Endothelial cell of umbilical vein (primary cell): Measurements from ENCODE around the gene IGF2BP2. TPM values are rescaled to one million over a fixed set of nuclear protein-coding genes. Genes with fewer than 3 reads are reported as not detected.

Source experiments
- BruUV-seq: library from RNA; stranded (reverse); fragments of 400-500 nt; replicated peaks from 2 replicates; lab custom pipeline; 2021; lab: Mats Ljungman, UMichigan
- CTCF ChIA-PET: fragments of 300-600, 350-600 bp; sonication (Branson Sonifier 250); formaldehyde crosslinking; loops from one replicate; lab custom pipeline; 2021; ENCODE audit warnings: antibody characterized with exemption, inconsistent platforms; lab: Charles Lee
- POLR2A ChIA-PET: fragments of 300-600, 350-600 bp; sonication (Branson Sonifier 250); formaldehyde crosslinking; loops from one replicate; lab custom pipeline; 2021; ENCODE audit warnings: antibody characterized with exemption, inconsistent platforms; lab: Charles Lee
- DNase-seq: peaks from one replicate; pipeline ENCODE4 v3.0.0-alpha.2; 2011; ENCODE audit warnings: low read depth, low spot score
- FAIRE-seq: peaks from 2 replicates; lab custom pipeline; 2011; peaks lifted over from hg19 to GRCh38; lab: Jason Lieb, UNC
- H2AFZ ChIP-seq: 2 replicates; pipeline ENCODE4 v1.6.0; 2012; ENCODE audit warnings: low read depth, low read length, control low read depth, inconsistent platforms
- H3K27ac ChIP-seq: 2 replicates; pipeline ENCODE4 v1.5.1; 2011; ENCODE audit warnings: low read depth, mild to moderate bottlenecking, control low read depth, low read length, moderate library complexity; ENCODE audit not compliant: insufficient read depth
- H3K27me3 ChIP-seq, 2 experiments: 2 replicates each; pipeline versions ENCODE4 v1.6.0 to v1.6.1; 2011; ENCODE audit warnings: low read length in 2 of 2, mixed read lengths in 1 of 2; ENCODE audit not compliant: control insufficient read depth in 2 of 2, insufficient read depth in 2 of 2
- H3K36me3 ChIP-seq, 2 experiments: 2 replicates in 1 of 2; 3 replicates in 1 of 2; pipeline ENCODE4 v1.5.1; 2011; ENCODE audit warnings: low read length in 2 of 2, mild to moderate bottlenecking in 1 of 2, moderate library complexity in 1 of 2; ENCODE audit not compliant: control insufficient read depth in 2 of 2, insufficient read depth in 2 of 2; ENCODE audit errors: extremely low read depth in 1 of 2
- H3K4me1 ChIP-seq: 3 replicates; pipeline ENCODE4 v1.5.1; 2011; ENCODE audit warnings: mild to moderate bottlenecking, low read length; ENCODE audit not compliant: control insufficient read depth, insufficient read depth; ENCODE audit errors: extremely low read depth
- H3K4me2 ChIP-seq: 2 replicates; pipeline ENCODE4 v1.6.1; 2011; ENCODE audit warnings: low read length, control low read depth, mixed read lengths; ENCODE audit not compliant: insufficient read depth
- H3K4me3 ChIP-seq, 3 experiments: fragments of 200-600 bp in 1 of 3; sonication (generic), shearing (Covaris generic) in 1 of 3; replicated peaks in 1 of 3; 2 replicates each; pipeline ENCODE4 v1.5.1; 2011 to 2016; ENCODE audit warnings: control low read depth in 3 of 3, low read length in 3 of 3, mild to moderate bottlenecking in 2 of 3, inconsistent platforms in 1 of 3, low read depth in 1 of 3, moderate library complexity in 1 of 3; ENCODE audit not compliant: insufficient read depth in 1 of 3
- H3K79me2 ChIP-seq: 2 replicates; pipeline ENCODE4 v1.6.0; 2012; ENCODE audit warnings: low read length, inconsistent platforms; ENCODE audit not compliant: control insufficient read depth, insufficient read depth
- H3K9ac ChIP-seq: replicated peaks from 2 replicates; pipeline ENCODE3; 2011; ENCODE audit warnings: low read length, control low read depth; ENCODE audit not compliant: insufficient read depth; ENCODE audit errors: extremely low read depth
- H3K9me1 ChIP-seq: replicated peaks from 3 replicates; pipeline ENCODE4 v1.6.0; 2011; ENCODE audit warnings: mild to moderate bottlenecking, low read length; ENCODE audit not compliant: control insufficient read depth, insufficient read depth; ENCODE audit errors: extremely low read depth
- H3K9me3 ChIP-seq: replicated peaks from 2 replicates; pipeline ENCODE4 v1.5.1; 2012; ENCODE audit warnings: low read length, inconsistent platforms; ENCODE audit not compliant: control insufficient read depth, insufficient read depth
- H4K20me1 ChIP-seq: replicated peaks from 2 replicates; pipeline ENCODE3; 2011; ENCODE audit warnings: mild to moderate bottlenecking, low read length; ENCODE audit not compliant: control insufficient read depth, insufficient read depth; ENCODE audit errors: extremely low read depth
- CTCF ChIP-seq, 2 donors: IDR thresholded peaks; 1 replicate in 1 of 2; 2 replicates in 1 of 2; pipeline ENCODE4 v1.5.1; 2011; ENCODE audit warnings: low read length in 2 of 2, mild to moderate bottlenecking in 2 of 2, moderate library complexity in 2 of 2, control low read depth in 1 of 2, inconsistent platforms in 1 of 2, low read depth in 1 of 2; ENCODE audit not compliant: insufficient read depth in 1 of 2; ENCODE audit errors: extremely low read depth in 1 of 2
- EZH2 ChIP-seq: IDR thresholded peaks from 2 replicates; pipeline ENCODE4 v1.6.1; 2012; ENCODE audit warnings: borderline replicate concordance, low read depth, mild to moderate bottlenecking, moderate library complexity, low read length, inconsistent platforms; ENCODE audit not compliant: severe bottlenecking
- FOS ChIP-seq: IDR thresholded peaks from 2 replicates; pipeline ENCODE4 v1.6.1; 2011; ENCODE audit warnings: mild to moderate bottlenecking, low read length, moderate library complexity, borderline replicate concordance; ENCODE audit not compliant: insufficient read depth
- GATA2 ChIP-seq: IDR thresholded peaks from 2 replicates; pipeline ENCODE4 v1.7.0; 2011; ENCODE audit warnings: low read depth, mild to moderate bottlenecking, moderate library complexity, mixed read lengths, low read length; ENCODE audit not compliant: insufficient read length, insufficient read depth
- JUN ChIP-seq: IDR thresholded peaks from 2 replicates; pipeline ENCODE4 v1.6.1; 2011; ENCODE audit warnings: borderline replicate concordance, low read depth; ENCODE audit not compliant: insufficient read length, insufficient read depth
- MYC ChIP-seq: IDR thresholded peaks from one replicate; pipeline ENCODE4 v1.6.1; 2011; ENCODE audit warnings: mild to moderate bottlenecking, low read depth, low read length
- POLR2A ChIP-seq: IDR thresholded peaks from 2 replicates; pipeline ENCODE4 v1.6.1; 2012; ENCODE audit warnings: low read depth, mild to moderate bottlenecking, control low read depth, low read length
- POLR2AphosphoS5 ChIP-seq: IDR thresholded peaks from 2 replicates; pipeline ENCODE4 v1.6.1; 2012; ENCODE audit warnings: low read depth, mild to moderate bottlenecking, control low read depth, low read length, moderate library complexity; ENCODE audit not compliant: insufficient read depth
- dilution Hi-C: fragments of 300-500 bp; cut with MboI; formaldehyde crosslinking; loops from one replicate; pipeline ENCODE4 v1.15.0; 2019; ENCODE audit warnings: low sequenced_read_pairs; ENCODE audit not compliant: extremely low pct_ligation_motif_present
- intact Hi-C: fragments of 100-400 bp; cut with micrococcal nuclease; formaldehyde crosslinking; loops from one replicate; pipeline ENCODE4 v1.10.0; 2022
- polyA plus RNA-seq, 4 experiments: library from polyadenylated mRNA; depleted of rRNA in 3 of 4; stranded (reverse) in 3 of 4; unstranded in 1 of 4; fragments of >200 nt; gene quantifications; 2 replicates each; pipeline versions ENCODE4 v1.2.1 to v1.2.3, GENCODE V29; 2011 to 2012; ENCODE audit warnings: missing spikeins in 1 of 4
- total RNA-seq: library from RNA; stranded (reverse); gene quantifications from 2 replicates; pipeline ENCODE4 v1.2.3, GENCODE V29; 2021
- TF ChIP-seq, protein P1 (sequence below): IDR thresholded peaks from 2 replicates; pipeline ENCODE4 v1.6.1; 2011; ENCODE audit not compliant: insufficient read depth, insufficient read length

Gene IGF2BP2
- total and polyA plus RNA-seq, 2 donors (not counting 3 experiments of a cell fraction or from before 2014, with no cell fraction given), result 10.7 to 130 TPM

DNA sequence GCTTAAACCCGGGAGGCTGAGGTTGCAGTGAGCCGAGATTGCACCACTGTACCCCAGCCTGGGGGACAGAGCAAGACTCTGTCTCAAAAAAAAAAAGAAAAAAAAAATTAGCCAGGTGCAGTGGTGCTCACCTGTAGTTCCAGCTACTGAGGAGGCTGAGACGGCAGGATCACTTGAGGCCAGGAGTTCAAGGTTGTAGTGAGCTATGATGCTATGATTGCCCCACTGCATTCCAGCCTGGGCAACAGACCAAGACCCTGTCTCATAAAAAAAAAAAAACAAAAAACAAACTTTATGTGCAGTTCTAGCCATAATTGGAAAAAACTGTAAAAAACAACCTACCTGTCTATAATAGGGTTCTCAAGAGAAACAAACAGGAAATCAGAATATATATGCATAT lies 39.9 kb upstream of the IGF2BP2 start:
- H2AFZ ChIP-seq, result no peak overlapping the region
- H3K4me1 ChIP-seq, result no peaks in the 10 kb centered on the region
- BruUV-seq, result no TSS peak
- TF ChIP-seq, protein P1, sequence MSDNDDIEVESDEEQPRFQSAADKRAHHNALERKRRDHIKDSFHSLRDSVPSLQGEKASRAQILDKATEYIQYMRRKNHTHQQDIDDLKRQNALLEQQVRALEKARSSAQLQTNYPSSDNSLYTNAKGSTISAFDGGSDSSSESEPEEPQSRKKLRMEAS, result no peak
- TF ChIP-seq GATA2, result no peak
- TF ChIP-seq EZH2, result no peak
- TF ChIP-seq FOS, result no peak
- TF ChIP-seq CTCF (IDR thresholded peaks at IDR 0.05; ENCODE audit: extremely low read depth in 1 of 2, insufficient read depth in 1 of 2, low read depth in 1 of 2, low read length in 2 of 2), result no peak
- TF ChIP-seq JUN, result no peak
- no peak for TF ChIP-seq MYC
- no peak for TF ChIP-seq POLR2A
- no peak for TF ChIP-seq POLR2AphosphoS5
- H3K9ac ChIP-seq, result no peak overlapping the region
- POLR2A ChIA-PET, result no interaction called here
- H3K36me3 ChIP-seq, result no peaks in the 10 kb centered on the region
- dilution Hi-C loops, result no loop called here
- CTCF ChIA-PET, result interaction anchor here (1.3 to 1.6 kb wide), 2 partner anchors 10 to 11 kb away, joined by 3 to 6 read pairs; no protein-coding TSS in a partner anchor
- H3K9me1 ChIP-seq, result no peaks in the 10 kb centered on the region
- no peak overlapping the region for H3K4me3 ChIP-seq
- no peak overlapping the region for H3K27ac ChIP-seq
- intact Hi-C loops, result no loop called here
- no peak for DNase-seq
- no peak for FAIRE-seq
- peaks cover 9 to 12% of the 10 kb centered on the region in 2 experiments for H3K27me3 ChIP-seq
- no peaks in the 10 kb centered on the region for H3K79me2 ChIP-seq
- no peaks in the 10 kb centered on the region for H3K9me3 ChIP-seq
- no peak overlapping the region for H3K4me2 ChIP-seq
- H4K20me1 ChIP-seq, result no peaks in the 10 kb centered on the region
